ENCODE measurements around the gene KRTCAP2.

DNA sequence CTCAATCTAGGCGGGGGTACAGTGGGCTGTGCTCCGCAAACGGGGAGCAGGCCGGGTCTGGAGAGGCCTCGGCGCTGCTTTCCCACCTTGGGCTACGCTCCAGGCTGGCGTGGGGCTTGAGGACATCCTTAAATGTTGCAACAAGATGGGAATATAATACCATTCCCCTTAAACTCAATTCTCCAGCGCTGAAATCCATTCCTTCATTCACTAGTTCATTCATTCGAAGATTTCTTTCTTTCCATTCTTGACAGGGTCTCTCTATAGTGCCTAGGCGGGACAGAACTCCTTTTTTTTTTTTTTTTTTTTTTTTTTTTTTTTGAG is 32.5 kb downstream of the KRTCAP2 start:
- TF ChIP-seq, protein P1, sequence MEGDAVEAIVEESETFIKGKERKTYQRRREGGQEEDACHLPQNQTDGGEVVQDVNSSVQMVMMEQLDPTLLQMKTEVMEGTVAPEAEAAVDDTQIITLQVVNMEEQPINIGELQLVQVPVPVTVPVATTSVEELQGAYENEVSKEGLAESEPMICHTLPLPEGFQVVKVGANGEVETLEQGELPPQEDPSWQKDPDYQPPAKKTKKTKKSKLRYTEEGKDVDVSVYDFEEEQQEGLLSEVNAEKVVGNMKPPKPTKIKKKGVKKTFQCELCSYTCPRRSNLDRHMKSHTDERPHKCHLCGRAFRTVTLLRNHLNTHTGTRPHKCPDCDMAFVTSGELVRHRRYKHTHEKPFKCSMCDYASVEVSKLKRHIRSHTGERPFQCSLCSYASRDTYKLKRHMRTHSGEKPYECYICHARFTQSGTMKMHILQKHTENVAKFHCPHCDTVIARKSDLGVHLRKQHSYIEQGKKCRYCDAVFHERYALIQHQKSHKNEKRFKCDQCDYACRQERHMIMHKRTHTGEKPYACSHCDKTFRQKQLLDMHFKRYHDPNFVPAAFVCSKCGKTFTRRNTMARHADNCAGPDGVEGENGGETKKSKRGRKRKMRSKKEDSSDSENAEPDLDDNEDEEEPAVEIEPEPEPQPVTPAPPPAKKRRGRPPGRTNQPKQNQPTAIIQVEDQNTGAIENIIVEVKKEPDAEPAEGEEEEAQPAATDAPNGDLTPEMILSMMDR (IDR thresholded peaks at IDR 0.05): peak in 1 of 6 experiments; percentile 20
- TF ChIP-seq POLR2A (IDR thresholded peaks at IDR 0.05): peak in 1 of 4 donors; percentile 3

Data from esophagus squamous epithelium (tissue), 4 donors.